HepG2 (cell line): ENCODE results near the gene MAPK12. TPM values are rescaled to one million over a fixed set of nuclear protein-coding genes. Genes with fewer than 3 reads are reported as not detected.

Source experiments
- ATAC-seq: fragments of 200-7000 bp; cut with Tn5 transposase; 3 replicates; pipeline ENCODE4 v1.9.1; 2020; ENCODE audit warnings: mild to moderate bottlenecking, moderate library complexity
- BruUV-seq: library from RNA; stranded (reverse); fragments of 400-500 nt; replicated peaks from 2 replicates; lab custom pipeline; 2021; lab: Mats Ljungman, UMichigan
- CTCF ChIA-PET: fragments of 300-600 bp; formaldehyde crosslinking; extraction: SDS; loops from one replicate; lab custom pipeline; 2021; ENCODE audit warnings: low total read pairs, inconsistent platforms, low intra/inter-chr PET ratio; lab: Yijun Ruan, JAX
- POLR2A ChIA-PET: fragments of 350-600 bp; sonication (Branson Sonifier 250); formaldehyde crosslinking; loops from one replicate; lab custom pipeline; 2020; ENCODE audit warnings: antibody characterized with exemption, inconsistent platforms; lab: Yijun Ruan, JAX
- DNase-seq: peaks from one replicate; pipeline ENCODE4 v3.0.0-alpha.2; 2015; ENCODE audit warnings: low spot score
- FAIRE-seq: peaks from 3 replicates; lab custom pipeline; 2011; peaks lifted over from hg19 to GRCh38; lab: Jason Lieb, UNC
- H2AFZ ChIP-seq: one replicate; pipeline ENCODE4 v1.6.1; 2011; ENCODE audit warnings: low read length, inconsistent platforms
- H3K27ac ChIP-seq: fragments of 300-600 bp; 3 replicates; pipeline ENCODE4 v1.8.0; 2011; ENCODE audit warnings: mixed run types, mild to moderate bottlenecking, mixed read lengths, low read length, inconsistent platforms; ENCODE audit not compliant: insufficient read depth; ENCODE audit errors: extremely low read length
- H3K27me3 ChIP-seq, 2 experiments: fragments of 200-600 bp in 1 of 2; 2 replicates in 1 of 2; 3 replicates in 1 of 2; pipeline versions ENCODE4 v1.6.0 to v1.8.0; 2011; ENCODE audit warnings: low read length in 2 of 2, mild to moderate bottlenecking in 2 of 2, moderate library complexity in 2 of 2, inconsistent platforms in 1 of 2; ENCODE audit not compliant: insufficient read depth in 2 of 2, control insufficient read depth in 1 of 2
- H3K36me3 ChIP-seq, 2 experiments: fragments of 200-600 bp in 1 of 2; replicated peaks in 1 of 2; 2 replicates in 1 of 2; 3 replicates in 1 of 2; pipeline versions ENCODE4 v1.5.1 to v1.8.0; 2011; ENCODE audit warnings: low read length in 2 of 2, inconsistent platforms in 1 of 2; ENCODE audit not compliant: insufficient read depth in 2 of 2, control insufficient read depth in 1 of 2
- H3K4me1 ChIP-seq: 2 replicates; pipeline ENCODE4 v1.5.1; 2012; ENCODE audit warnings: low read length, inconsistent platforms; ENCODE audit not compliant: insufficient read depth
- H3K4me2 ChIP-seq: 2 replicates; pipeline ENCODE4 v1.6.0; 2011; ENCODE audit warnings: low read depth, low read length, inconsistent platforms
- H3K4me3 ChIP-seq, 3 experiments: fragments of 200-600 bp in 1 of 3; sonication (generic), shearing (Covaris generic) in 1 of 3; replicated peaks in 1 of 3; 2 replicates each; pipeline ENCODE4 v1.5.1; 2011 to 2016; ENCODE audit warnings: low read length in 3 of 3, inconsistent platforms in 2 of 3, low read depth in 2 of 3, mild to moderate bottlenecking in 2 of 3, control low read depth in 1 of 3, mixed read lengths in 1 of 3; ENCODE audit not compliant: insufficient read depth in 1 of 3
- H3K79me2 ChIP-seq: one replicate; pipeline ENCODE4 v1.6.1; 2011; ENCODE audit warnings: low read length, inconsistent platforms; ENCODE audit not compliant: insufficient read depth
- H3K9ac ChIP-seq: 2 replicates; pipeline ENCODE4 v1.6.0; 2011; ENCODE audit warnings: mild to moderate bottlenecking, low read depth, low read length, inconsistent platforms; ENCODE audit not compliant: insufficient read depth
- H3K9me3 ChIP-seq: 2 replicates; pipeline ENCODE4 v1.5.1; 2012; ENCODE audit warnings: mild to moderate bottlenecking, low read length
- H4K20me1 ChIP-seq: 2 replicates; pipeline ENCODE4 v1.6.0; 2011; ENCODE audit warnings: inconsistent platforms, mild to moderate bottlenecking, low read length, moderate library complexity; ENCODE audit not compliant: insufficient read depth
- ELF3 ChIP-seq: IDR thresholded peaks from 2 replicates; pipeline ENCODE4 v1.6.1; 2016; ENCODE audit warnings: missing genetic modification reagents, missing compliant biosample characterization
- FOXC1 ChIP-seq: sonication (generic); formaldehyde crosslinking; IDR thresholded peaks from 2 replicates; pipeline ENCODE4 v1.8.0; 2022; ENCODE audit warnings: mild to moderate bottlenecking, missing genetic modification reagents, borderline replicate concordance
- GTF2F1 ChIP-seq: fragments of 150-350 bp; IDR thresholded peaks from 2 replicates; pipeline ENCODE4 v1.6.1; 2014; ENCODE audit warnings: low read length
- MIER2 ChIP-seq: IDR thresholded peaks from 2 replicates; pipeline ENCODE4 v1.6.1; 2016; ENCODE audit warnings: missing biosample characterization, missing genetic modification reagents
- MIER3 ChIP-seq: IDR thresholded peaks from 2 replicates; pipeline ENCODE4 v1.6.1; 2016; ENCODE audit warnings: missing compliant biosample characterization, borderline replicate concordance
- PLRG1 ChIP-seq: fragments of 450-650 bp; conservative IDR thresholded peaks from 2 replicates; pipeline ENCODE4 v1.6.1; 2016
- TAF1 ChIP-seq: sonication (generic); formaldehyde crosslinking; IDR thresholded peaks from 2 replicates; pipeline ENCODE4 v1.4.0; 2020; ENCODE audit warnings: missing genetic modification reagents
- TRIM24 ChIP-seq: sonication (generic); formaldehyde crosslinking; IDR thresholded peaks from 2 replicates; pipeline ENCODE4 v1.8.0; 2022; ENCODE audit warnings: mild to moderate bottlenecking, missing genetic modification reagents
- ZFP62 ChIP-seq: sonication (generic); formaldehyde crosslinking; IDR thresholded peaks from 2 replicates; pipeline ENCODE4 v1.4.0; 2020; ENCODE audit warnings: missing genetic modification reagents
- ZNF205 ChIP-seq: IDR thresholded peaks from 2 replicates; pipeline ENCODE4 v1.6.1; 2018; ENCODE audit warnings: missing biosample characterization, missing genetic modification reagents
- ZNF609 ChIP-seq: sonication (generic); formaldehyde crosslinking; IDR thresholded peaks from 2 replicates; pipeline ENCODE4 v1.4.0; 2020; ENCODE audit warnings: mild to moderate bottlenecking, missing genetic modification reagents, borderline replicate concordance
- ZNF687 ChIP-seq: sonication (generic); formaldehyde crosslinking; IDR thresholded peaks from 2 replicates; pipeline ENCODE4 v1.5.1; 2020; ENCODE audit warnings: mild to moderate bottlenecking, missing genetic modification reagents, moderate library complexity
- ZNF691 ChIP-seq: sonication (generic); formaldehyde crosslinking; IDR thresholded peaks from 2 replicates; pipeline ENCODE4 v1.4.0; 2020; ENCODE audit warnings: missing genetic modification reagents, low read depth, mild to moderate bottlenecking, borderline replicate concordance
- WGBS: methylation state at CpG from one replicate; pipeline ENCODE4 v1.1.6; 2017; ENCODE audit warnings: low lambda C conversion rate; 5-methylcytosine and 5-hydroxymethylcytosine counted together
- in situ Hi-C: cut with HindIII; loops from 2 replicates; pipeline ENCODE4 v1.10.0; 2017; ENCODE audit warnings: low pct_unique_long_range_greater_than_20kb; ENCODE audit not compliant: extremely low pct_ligation_motif_present
- intact Hi-C: fragments of 100-400 bp; cut with micrococcal nuclease; formaldehyde crosslinking; loops from one replicate; pipeline ENCODE4 v1.10.0; 2022; ENCODE audit not compliant: unreplicated experiment
- polyA plus RNA-seq, 8 experiments: library from polyadenylated mRNA; depleted of rRNA in 3 of 8; stranded (reverse) in 7 of 8; unstranded in 1 of 8; fragments of >200 nt; fragmentation: Illumina TruSeq in 4 of 8; extraction: Trizol in 4 of 8; gene quantifications; 2 replicates each; pipeline versions ENCODE4 v1.2.1 to v1.2.3, GENCODE V29; 2011 to 2016; ENCODE audit warnings: low read depth in 4 of 8, missing spikeins in 1 of 8, mixed read lengths in 1 of 8; ENCODE audit not compliant: insufficient read depth in 1 of 8
- total RNA-seq, 5 experiments: library from RNA; depleted of rRNA; stranded (reverse); fragments of >200 nt; fragmentation: Illumina TruSeq; extraction: Trizol; gene quantifications; 2 replicates each; pipeline ENCODE4 v1.2.3, GENCODE V29; 2016; ENCODE audit warnings: low read depth in 1 of 5

MAPK12 gene
- total and polyA plus RNA-seq, 2 of the 13 experiments (the other 11 are each of a cell fraction or from before 2014, with no cell fraction given) = 22.2 to 23.3 TPM

- peak; percentile 36; the same call in 1 of the 2 replicates for TF ChIP-seq ZNF687 (CRISPR knock-in tag)
These were observed 6.3 kb upstream of the MAPK12 start (continued) for GRCh38 chr22:50267591-50268390.

GRCh38 chr22:50266994-50267393 is 5.5 kb upstream of the MAPK12 start:
- intact Hi-C loops (no loop called here), in situ Hi-C loops (no loop called here)
- ChIA-PET CTCF (no interaction called here), POLR2A (interaction anchor here (1.3 to 1.5 kb wide), 2 partner anchors 16 to 62 kb away, joined by 4 to 6 read pairs; partner anchors contain the start of gene HDAC10)
- Histone ChIP-seq H2AFZ (no peak overlapping the region), H4K20me1 (peaks cover 7% of the 10 kb centered on the region; the same call in 1 of the 2 replicates), H3K4me2 (no peak overlapping the region), H3K9me3 (no peaks in the 10 kb centered on the region), H3K4me1 (peaks cover 51% of the 10 kb centered on the region), H3K27me3 (peaks cover 21 to 68% of the 10 kb centered on the region in 2 experiments), H3K79me2 (no peaks in the 10 kb centered on the region), H3K4me3 (no peak overlapping the region), H3K27ac (no peak overlapping the region), H3K36me3 (no peaks in the 10 kb centered on the region), H3K9ac (no peak overlapping the region)
- WGBS = 77% methylated on average over 15 of the region's 37 CpGs
- DNase-seq (no peak), ATAC-seq (no peak), FAIRE-seq (no peak)
- BruUV-seq = no TSS peak
- TF ChIP-seq MIER2 (CRISPR knock-in tag) (no peak), ELF3 (no peak), TRIM24 (no peak), ZNF205 (CRISPR knock-in tag) (no peak), PLRG1 (no peak), TAF1 (CRISPR knock-in tag) (no peak), GTF2F1 (no peak), ZFP62 (no peak), MIER3 (CRISPR knock-in tag) (no peak), FOXC1 (CRISPR knock-in tag) (no peak), ZNF609 (CRISPR knock-in tag) (no peak), ZNF691 (CRISPR knock-in tag) (no peak)
